A673 (cell line): ENCODE data around the gene OVCH1. TPM values are rescaled to one million over a fixed set of nuclear protein-coding genes. Genes with fewer than 3 reads are reported as not detected.

Source experiments
- BruUV-seq: library from RNA; stranded (reverse); fragments of 400-500 nt; replicated peaks from 2 replicates; lab custom pipeline; 2021; lab: Mats Ljungman, UMichigan
- CTCF ChIA-PET: fragments of 300-600 bp; sonication (Branson Sonifier 250); formaldehyde crosslinking; loops from one replicate; lab custom pipeline; 2022; ENCODE audit warnings: antibody characterized with exemption; lab: Charles Lee
- POLR2A ChIA-PET: fragments of 300-600 bp; sonication (Branson Sonifier 250); formaldehyde crosslinking; loops from one replicate; lab custom pipeline; 2022; ENCODE audit warnings: antibody characterized with exemption; ENCODE audit not compliant: low non-redundant PET; lab: Charles Lee
- DNase-seq: peaks from one replicate; pipeline ENCODE4 v3.0.0-alpha.2; 2015; ENCODE audit warnings: low spot score
- H3K27ac ChIP-seq: fragments of 200-600 bp; sonication (generic); 2 replicates; pipeline ENCODE4 v1.5.1; 2016; ENCODE audit warnings: mixed run types, low read depth, mild to moderate bottlenecking, mixed read lengths, antibody characterized with exemption, low read length; ENCODE audit not compliant: poor library complexity, severe bottlenecking
- H3K27me3 ChIP-seq: fragments of 200-600 bp; sonication (generic); replicated peaks from 2 replicates; pipeline ENCODE4 v1.6.1; 2017; ENCODE audit warnings: mixed run types, low read depth, mild to moderate bottlenecking, mixed read lengths, antibody characterized with exemption, low read length; ENCODE audit not compliant: insufficient read depth, poor library complexity
- H3K36me3 ChIP-seq: fragments of 200-600 bp; sonication (generic); 2 replicates; pipeline ENCODE4 v1.6.1; 2016; ENCODE audit warnings: mixed run types, mild to moderate bottlenecking, mixed read lengths, antibody characterized with exemption, low read length; ENCODE audit not compliant: insufficient read depth, poor library complexity, severe bottlenecking
- H3K4me1 ChIP-seq: fragments of 200-600 bp; sonication (generic); 2 replicates; pipeline ENCODE4 v1.6.1; 2017; ENCODE audit warnings: mixed run types, mild to moderate bottlenecking, mixed read lengths, antibody characterized with exemption, low read length; ENCODE audit not compliant: insufficient read depth, poor library complexity, severe bottlenecking
- H3K4me3 ChIP-seq: fragments of 200-600 bp; sonication (generic); 2 replicates; pipeline ENCODE4 v1.5.1; 2016; ENCODE audit warnings: low read depth, mixed run types, mild to moderate bottlenecking, mixed read lengths, low read length; ENCODE audit not compliant: poor library complexity, severe bottlenecking
- H3K9me3 ChIP-seq: fragments of 200-600 bp; sonication (generic); 2 replicates; pipeline ENCODE4 v1.6.1; 2016; ENCODE audit warnings: mixed run types, low read depth, mild to moderate bottlenecking, mixed read lengths, antibody characterized with exemption, low read length; ENCODE audit not compliant: poor library complexity, severe bottlenecking
- CTCF ChIP-seq: fragments of 300-800, 200-600 bp; sonication (generic); conservative IDR thresholded peaks from 2 replicates; pipeline ENCODE4 v1.5.1; 2017; ENCODE audit warnings: low read depth, mild to moderate bottlenecking, antibody characterized with exemption, low read length, moderate library complexity, mixed read lengths
- EZH2 ChIP-seq: fragments of 200-600 bp; sonication (generic); IDR thresholded peaks from 2 replicates; pipeline ENCODE4 v1.6.1; 2017; ENCODE audit warnings: borderline replicate concordance, low read depth, mild to moderate bottlenecking, mixed read lengths, antibody characterized with exemption, low read length; ENCODE audit not compliant: poor library complexity, severe bottlenecking
- intact Hi-C: fragments of 100-400 bp; cut with micrococcal nuclease; formaldehyde crosslinking; loops from one replicate; pipeline ENCODE4 v1.10.0; 2022; ENCODE audit not compliant: unreplicated experiment
- total RNA-seq: library from RNA; stranded (reverse); gene quantifications from 2 replicates; pipeline ENCODE4 v1.2.3, GENCODE V29; 2021

Gene OVCH1
- total RNA-seq, 1 experiment from 2014 or later = 0.09 TPM

- no peak for DNase-seq
- BruUV-seq = no TSS peak
- Histone ChIP-seq H3K36me3 (no peaks in the 10 kb centered on the region), H3K27ac (no peak overlapping the region), H3K9me3 (no peaks in the 10 kb centered on the region), H3K4me1 (no peaks in the 10 kb centered on the region), H3K4me3 (no peak overlapping the region), H3K27me3 (peaks cover 2% of the 10 kb centered on the region)
- no peak for TF ChIP-seq CTCF
- no peak for TF ChIP-seq EZH2
- intact Hi-C loops = no loop called here
- ChIA-PET POLR2A (no interaction called here), CTCF (no interaction called here)
Measured at GRCh38 chr12:29486972-29487371, 10.5 kb downstream of the OVCH1 start.

- H3K4me1 ChIP-seq = no peaks in the 10 kb centered on the region
- no TSS peak for BruUV-seq
- H3K27ac ChIP-seq = no peak overlapping the region
- ChIA-PET CTCF (no interaction called here), POLR2A (no interaction called here)
- TF ChIP-seq CTCF (no peak), EZH2 (no peak)
- intact Hi-C loops = no loop called here
- peaks cover 2% of the 10 kb centered on the region for H3K27me3 ChIP-seq
- H3K36me3 ChIP-seq = no peaks in the 10 kb centered on the region
- no peaks in the 10 kb centered on the region for H3K9me3 ChIP-seq
- H3K4me3 ChIP-seq = no peak overlapping the region
- no peak for DNase-seq
Measured at GRCh38 chr12:29463198-29463597, 34.3 kb downstream of the OVCH1 start.

GRCh38 chr12:29460082-29460481 is 37.4 kb downstream of the OVCH1 start:
- Histone ChIP-seq H3K27me3 (peaks cover 2% of the 10 kb centered on the region), H3K4me3 (no peak overlapping the region), H3K27ac (no peak overlapping the region), H3K36me3 (no peaks in the 10 kb centered on the region), H3K4me1 (no peaks in the 10 kb centered on the region), H3K9me3 (no peaks in the 10 kb centered on the region)
- POLR2A ChIA-PET = no interaction called here
- no TSS peak for BruUV-seq
- no peak for TF ChIP-seq EZH2
- no peak for TF ChIP-seq CTCF
- no peak for DNase-seq
- CTCF ChIA-PET = no interaction called here
- intact Hi-C loops = no loop called here
